MM.1S (cell line): ENCODE measurements around the gene IGF2BP3.

ENCODE experiments used
- DNase-seq: peaks from one replicate; pipeline ENCODE4 v3.0.0-alpha.2; 2015
- H2AFZ ChIP-seq: fragments of 300-600 bp; sonication (generic); 2 replicates; pipeline ENCODE4 v1.6.0; 2016; ENCODE audit warnings: antibody characterized with exemption, low read length
- H3F3A ChIP-seq: fragments of 300-600 bp; sonication (generic); 2 replicates; pipeline ENCODE4 v1.6.1; 2016; ENCODE audit warnings: mild to moderate bottlenecking, antibody characterized with exemption, low read length, moderate library complexity, mixed read lengths; ENCODE audit not compliant: insufficient read depth
- H3K27ac ChIP-seq: fragments of 300-600 bp; sonication (generic); 2 replicates; pipeline ENCODE4 v1.5.1; 2016; ENCODE audit warnings: mild to moderate bottlenecking, low read length
- H3K27me3 ChIP-seq: fragments of 300-600 bp; sonication (generic); replicated peaks from 2 replicates; pipeline ENCODE4 v1.6.0; 2016; ENCODE audit warnings: low read length; ENCODE audit not compliant: insufficient read depth
- H3K36me3 ChIP-seq: fragments of 300-600 bp; sonication (generic); replicated peaks from 2 replicates; pipeline ENCODE4 v1.6.1; 2016; ENCODE audit warnings: mild to moderate bottlenecking, low read length, mixed read lengths; ENCODE audit not compliant: insufficient read depth
- H3K4me1 ChIP-seq: fragments of 300-600 bp; sonication (generic); 2 replicates; pipeline ENCODE4 v1.6.1; 2016; ENCODE audit warnings: low read length, mixed read lengths
- H3K4me2 ChIP-seq: fragments of 300-600 bp; sonication (generic); 2 replicates; pipeline ENCODE4 v1.6.0; 2016; ENCODE audit warnings: low read depth, low read length
- H3K4me3 ChIP-seq: fragments of 300-600 bp; sonication (generic); 2 replicates; pipeline ENCODE4 v1.5.1; 2016; ENCODE audit warnings: low read length, mixed read lengths
- H3K79me2 ChIP-seq: fragments of 300-600 bp; sonication (generic); 2 replicates; pipeline ENCODE4 v1.6.1; 2016; ENCODE audit warnings: mixed run types, low read length, mixed read lengths
- H3K9ac ChIP-seq: fragments of 300-600 bp; sonication (generic); 2 replicates; pipeline ENCODE4 v1.6.1; 2016; ENCODE audit warnings: low read length, mixed read lengths
- H3K9me2 ChIP-seq: fragments of 300-600 bp; sonication (generic); replicated peaks from 2 replicates; pipeline ENCODE4 v1.6.1; 2016; ENCODE audit warnings: mild to moderate bottlenecking, low read length, mixed read lengths; ENCODE audit not compliant: insufficient read depth
- H3K9me3 ChIP-seq: fragments of 300-600 bp; sonication (generic); replicated peaks from 2 replicates; pipeline ENCODE4 v1.6.1; 2016; ENCODE audit warnings: mild to moderate bottlenecking, low read length, mixed read lengths; ENCODE audit not compliant: insufficient read depth
- H4K20me1 ChIP-seq: fragments of 300-600 bp; sonication (generic); 2 replicates; pipeline ENCODE4 v1.6.1; 2016; ENCODE audit warnings: mild to moderate bottlenecking, low read length, moderate library complexity, mixed read lengths; ENCODE audit not compliant: insufficient read depth
- CTCF ChIP-seq: fragments of 300-600 bp; sonication (generic); IDR thresholded peaks from 2 replicates; pipeline ENCODE4 v1.5.1; 2016; ENCODE audit warnings: antibody characterized with exemption, low read length, mixed read lengths
- EZH2 ChIP-seq: fragments of 300-600 bp; sonication (generic); optimal IDR thresholded peaks from 2 replicates; pipeline ENCODE3; 2017; ENCODE audit warnings: low read depth, mild to moderate bottlenecking, antibody characterized with exemption, low read length, mixed read lengths
- EZH2phosphoT487 ChIP-seq: fragments of 300-600 bp; sonication (generic); IDR thresholded peaks from 2 replicates; pipeline ENCODE4 v1.6.1; 2018; ENCODE audit warnings: antibody characterized with exemption, low read length

The IGF2BP3 gene

GRCh38 chr7:23369100-23369499 lies 101.2 kb downstream of the IGF2BP3 start:
- Histone ChIP-seq H2AFZ (no peak overlapping the region), H3K4me3 (no peak overlapping the region), H3K9me3 (no peaks in the 10 kb centered on the region), H3K4me1 (peaks cover 16% of the 10 kb centered on the region), H3K4me2 (no peak overlapping the region), H3F3A (no peaks in the 10 kb centered on the region), H3K27ac (no peak overlapping the region), H3K36me3 (no peaks in the 10 kb centered on the region), H3K9me2 (no peaks in the 10 kb centered on the region), H3K27me3 (peaks cover 21% of the 10 kb centered on the region), H3K79me2 (no peaks in the 10 kb centered on the region), H4K20me1 (no peaks in the 10 kb centered on the region), H3K9ac (no peak overlapping the region)
- DNase-seq = no peak
- TF ChIP-seq EZH2 (no peak), EZH2phosphoT487 (no peak), CTCF (no peak)

GRCh38 chr7:23358152-23358674 lies 112.1 kb downstream of the IGF2BP3 start:
- no peak overlapping the region for H3K4me3 ChIP-seq
- H3K27me3 ChIP-seq = no peaks in the 10 kb centered on the region
- no peaks in the 10 kb centered on the region for H3F3A ChIP-seq
- no peak overlapping the region for H3K9ac ChIP-seq
- H3K9me2 ChIP-seq = no peaks in the 10 kb centered on the region
- H3K36me3 ChIP-seq = no peaks in the 10 kb centered on the region
- no peak for DNase-seq
- no peak overlapping the region for H3K4me2 ChIP-seq
- no peak overlapping the region for H2AFZ ChIP-seq
- peaks cover 5% of the 10 kb centered on the region for H3K4me1 ChIP-seq
- TF ChIP-seq EZH2phosphoT487 (no peak), CTCF (no peak), EZH2 (no peak)
- H3K79me2 ChIP-seq = no peaks in the 10 kb centered on the region
- no peaks in the 10 kb centered on the region for H4K20me1 ChIP-seq
- no peaks in the 10 kb centered on the region for H3K9me3 ChIP-seq
- H3K27ac ChIP-seq = no peak overlapping the region

GRCh38 chr7:23357190-23358093 lies 112.8 kb downstream of the IGF2BP3 start:
- Histone ChIP-seq H3K36me3 (no peaks in the 10 kb centered on the region), H3K4me1 (peaks cover 11% of the 10 kb centered on the region), H3K27ac (no peak overlapping the region), H3K79me2 (no peaks in the 10 kb centered on the region), H2AFZ (no peak overlapping the region), H3K4me3 (no peak overlapping the region), H3K4me2 (no peak overlapping the region), H3K9me3 (no peaks in the 10 kb centered on the region), H3K9me2 (no peaks in the 10 kb centered on the region), H3K27me3 (no peaks in the 10 kb centered on the region), H3K9ac (no peak overlapping the region), H3F3A (no peaks in the 10 kb centered on the region), H4K20me1 (no peaks in the 10 kb centered on the region)
- DNase-seq = peak; percentile 58
- TF ChIP-seq EZH2 (no peak), CTCF (peak; percentile 51)
